Measurements from ENCODE around the gene LNX2. TPM values are rescaled to one million over a fixed set of nuclear protein-coding genes. Genes with fewer than 3 reads are reported as not detected.

LNX2 gene
- total RNA-seq, 1 experiment from 2014 or later, result 8.1 TPM

DNA sequence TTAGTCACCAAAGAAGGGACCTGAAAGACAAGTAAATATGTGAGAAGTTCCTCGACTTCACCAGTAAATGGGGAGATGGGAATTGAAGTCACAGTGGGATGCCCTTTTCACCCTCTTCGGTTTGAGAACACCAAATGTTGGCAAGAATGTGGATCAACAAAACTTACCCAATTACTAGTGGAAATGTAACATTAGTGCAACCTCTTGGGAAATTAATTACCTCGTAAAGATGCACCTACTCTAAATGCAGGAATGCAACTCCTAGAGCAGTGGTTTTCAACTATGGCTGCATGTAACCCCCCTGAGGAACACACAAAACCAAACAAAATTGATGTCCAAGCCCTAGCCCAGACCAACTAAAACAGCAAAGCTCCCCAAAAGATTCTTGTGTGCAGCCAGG, 78.1 kb downstream of the LNX2 start:
- no peaks in the 10 kb centered on the region for H3K36me3 ChIP-seq
- no peak overlapping the region for H3K4me3 ChIP-seq
- no peak for DNase-seq (ENCODE audit: low read depth in 1 of 2, low spot score in 2 of 2)
- H3K27ac ChIP-seq, result no peak overlapping the region
- no peaks in the 10 kb centered on the region for H3K27me3 ChIP-seq (replicated peaks)
- H3K9me3 ChIP-seq (replicated peaks), result no peaks in the 10 kb centered on the region
- no peaks in the 10 kb centered on the region for H3K4me1 ChIP-seq (replicated peaks)

DNA sequence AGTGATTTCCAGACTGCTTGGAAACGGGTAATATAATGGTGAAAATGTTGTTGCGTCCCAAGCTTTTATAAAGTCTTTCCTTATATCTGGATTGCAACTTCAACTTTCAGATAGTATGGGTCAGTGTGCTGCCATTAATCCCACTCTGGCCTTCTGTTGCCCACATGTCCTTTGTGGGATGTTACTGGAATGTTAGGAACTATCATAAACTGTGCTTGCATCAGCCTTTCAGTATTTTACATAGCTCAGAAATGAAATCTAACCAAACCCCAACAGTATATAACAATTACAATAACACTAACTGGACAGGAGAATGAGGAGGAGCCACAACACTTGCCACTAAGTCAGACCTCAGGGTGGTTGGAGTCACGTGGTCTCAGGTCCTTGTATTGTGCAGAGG, 78.9 kb downstream of the LNX2 start:
- Histone ChIP-seq H3K4me3 (no peak overlapping the region), H3K27me3 (replicated peaks) (no peaks in the 10 kb centered on the region)

DNA sequence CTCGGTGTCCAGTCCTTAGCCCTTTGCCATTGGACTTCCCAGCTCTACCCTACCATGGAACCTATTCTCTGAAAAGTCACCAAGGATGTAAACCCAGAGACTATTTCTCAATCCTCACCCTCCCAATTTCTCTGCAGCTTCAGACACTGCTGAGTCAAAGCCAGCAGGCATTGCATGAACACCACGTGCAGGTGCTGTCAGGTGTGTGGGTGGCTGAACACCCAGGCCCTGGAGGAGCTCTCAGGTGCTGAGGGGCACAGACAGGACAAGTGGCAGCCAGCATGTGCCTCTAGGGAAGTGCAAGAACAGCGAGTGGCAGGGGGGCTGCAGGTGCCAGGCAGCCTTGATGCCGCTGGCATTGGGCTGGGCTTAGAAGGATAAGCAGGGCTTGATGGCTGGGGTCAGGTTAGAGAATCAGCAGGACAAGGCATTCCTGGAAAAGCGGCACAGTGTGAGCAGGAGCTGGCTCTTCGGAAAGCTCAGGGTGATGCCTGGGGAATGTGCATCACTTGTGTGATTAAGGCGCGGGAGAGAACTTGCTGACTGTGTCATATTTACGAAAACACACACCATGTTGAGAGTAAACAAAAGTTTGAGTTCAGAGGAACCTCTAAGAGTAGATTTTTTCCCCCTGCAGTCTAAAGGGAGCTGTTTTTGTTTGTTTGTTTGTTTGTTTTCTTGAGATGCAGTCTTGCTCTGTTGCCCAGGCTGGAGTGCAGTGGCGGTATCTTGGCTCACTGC, 83.8 kb downstream of the LNX2 start:
- no peak for DNase-seq (ENCODE audit: low read depth in 1 of 2, low spot score in 2 of 2)
- Histone ChIP-seq H3K27ac (no peak overlapping the region), H3K9me3 (replicated peaks) (no peaks in the 10 kb centered on the region)

More for the DNA sequence above, 78.9 kb downstream of the LNX2 start:
- H3K9me3 ChIP-seq (replicated peaks), result no peaks in the 10 kb centered on the region
- H3K36me3 ChIP-seq, result no peaks in the 10 kb centered on the region
- no peak for DNase-seq (ENCODE audit: low read depth in 1 of 2, low spot score in 2 of 2)
- no peaks in the 10 kb centered on the region for H3K4me1 ChIP-seq (replicated peaks)
- no peak overlapping the region for H3K27ac ChIP-seq

DNA sequence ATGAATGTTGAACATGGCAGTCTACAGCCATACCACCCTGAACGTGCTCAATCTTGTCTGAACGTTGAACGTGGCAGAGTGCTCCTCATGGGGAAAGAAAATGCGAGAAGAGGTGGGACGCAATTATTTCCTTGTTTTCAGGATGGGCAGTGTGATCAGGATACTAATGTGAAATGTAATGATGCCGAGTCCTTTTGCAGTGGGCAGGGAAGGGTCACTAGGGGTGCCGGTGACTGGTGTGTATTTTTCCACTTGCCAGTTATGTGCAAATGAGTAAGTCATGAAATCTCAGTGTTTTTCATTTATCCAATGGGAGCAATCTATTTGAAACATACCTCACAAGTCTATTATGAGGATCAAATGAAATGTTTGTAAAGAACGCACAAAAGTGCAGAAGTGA, 84.8 kb downstream of the LNX2 start:
- H3K27ac ChIP-seq, result no peak overlapping the region
- no peaks in the 10 kb centered on the region for H3K36me3 ChIP-seq
- H3K27me3 ChIP-seq (replicated peaks), result peaks cover 3% of the 10 kb centered on the region; the same call in 1 of the 2 replicates
- H3K4me3 ChIP-seq, result no peak overlapping the region
- no peaks in the 10 kb centered on the region for H3K9me3 ChIP-seq (replicated peaks)
- no peak for DNase-seq (ENCODE audit: low read depth in 1 of 2, low spot score in 2 of 2)
- H3K4me1 ChIP-seq (replicated peaks), result no peaks in the 10 kb centered on the region

More for the DNA sequence above, 83.8 kb downstream of the LNX2 start:
- H3K27me3 ChIP-seq (replicated peaks), result peaks cover 3% of the 10 kb centered on the region; the same call in 1 of the 2 replicates
- H3K4me1 ChIP-seq (replicated peaks), result no peaks in the 10 kb centered on the region
- H3K36me3 ChIP-seq, result no peaks in the 10 kb centered on the region
- H3K4me3 ChIP-seq, result no peak overlapping the region

DNA sequence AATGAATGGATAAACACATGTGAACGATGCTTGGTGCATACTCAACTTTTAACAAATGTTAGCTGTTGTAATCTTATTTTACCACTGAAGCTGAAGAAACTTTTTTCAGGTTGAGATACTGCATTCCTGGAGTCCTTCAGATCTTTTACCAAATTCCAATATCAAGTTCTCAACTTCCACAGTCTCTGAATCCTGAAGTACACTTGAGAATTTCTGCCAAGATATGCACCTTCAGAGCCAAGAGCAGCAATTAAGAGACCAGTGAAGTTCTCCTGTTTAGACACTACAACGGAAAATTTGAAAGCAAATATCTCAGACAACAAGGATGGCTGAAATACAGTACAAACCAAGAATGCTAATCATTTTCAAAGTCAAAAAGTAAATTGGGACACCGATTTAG, 85.3 kb downstream of the LNX2 start:
- peaks cover 3% of the 10 kb centered on the region; the same call in 1 of the 2 replicates for H3K27me3 ChIP-seq (replicated peaks)
- DNase-seq (ENCODE audit: low read depth in 1 of 2, low spot score in 2 of 2), result no peak
- H3K27ac ChIP-seq, result no peak overlapping the region
- H3K36me3 ChIP-seq, result no peaks in the 10 kb centered on the region
- H3K9me3 ChIP-seq (replicated peaks), result no peaks in the 10 kb centered on the region
- H3K4me1 ChIP-seq (replicated peaks), result no peaks in the 10 kb centered on the region
- no peak overlapping the region for H3K4me3 ChIP-seq

DNA sequence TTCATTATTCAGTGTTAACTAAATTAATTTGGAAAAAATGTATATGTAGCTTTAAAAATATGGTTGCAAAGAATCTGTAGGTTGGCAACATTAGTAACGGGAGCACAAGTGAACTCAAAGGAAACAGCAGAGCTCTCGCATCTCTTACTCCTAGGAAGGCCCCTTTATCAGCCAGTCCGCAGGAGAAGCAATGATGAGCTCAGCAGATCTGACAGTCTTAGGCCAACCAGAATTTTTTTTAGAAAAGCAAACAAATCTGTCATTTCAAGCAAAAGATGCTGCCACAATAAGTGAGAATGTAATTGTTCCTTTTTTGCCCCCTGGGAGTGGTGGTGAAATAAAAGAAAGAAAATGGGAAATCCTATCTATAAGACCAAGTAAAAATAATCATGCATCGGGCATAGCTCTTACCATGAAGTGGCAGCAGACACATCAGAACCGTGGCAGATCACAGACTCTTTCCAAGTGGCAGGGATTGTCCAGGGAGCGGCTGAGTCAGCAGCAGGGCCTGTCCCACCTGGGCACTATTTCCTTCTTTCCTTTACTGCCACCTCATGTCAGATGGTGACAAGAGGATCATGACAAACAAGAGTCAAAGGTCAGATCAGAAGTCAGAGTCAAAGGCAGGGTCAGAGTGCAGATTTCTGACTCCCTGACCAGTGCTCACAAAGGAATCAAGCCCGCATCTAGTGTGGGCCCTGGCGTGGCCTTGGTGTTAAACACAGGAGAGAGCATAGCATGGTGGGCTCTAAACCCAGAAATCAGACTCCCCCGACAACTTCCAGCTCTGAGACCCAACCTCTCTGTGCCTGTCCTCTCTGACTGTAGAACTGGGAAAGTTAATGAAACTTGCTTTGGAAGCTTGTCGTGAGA, 86.0 kb downstream of the LNX2 start:
- DNase-seq (ENCODE audit: low read depth in 1 of 2, low spot score in 2 of 2), result no peak

DNA sequence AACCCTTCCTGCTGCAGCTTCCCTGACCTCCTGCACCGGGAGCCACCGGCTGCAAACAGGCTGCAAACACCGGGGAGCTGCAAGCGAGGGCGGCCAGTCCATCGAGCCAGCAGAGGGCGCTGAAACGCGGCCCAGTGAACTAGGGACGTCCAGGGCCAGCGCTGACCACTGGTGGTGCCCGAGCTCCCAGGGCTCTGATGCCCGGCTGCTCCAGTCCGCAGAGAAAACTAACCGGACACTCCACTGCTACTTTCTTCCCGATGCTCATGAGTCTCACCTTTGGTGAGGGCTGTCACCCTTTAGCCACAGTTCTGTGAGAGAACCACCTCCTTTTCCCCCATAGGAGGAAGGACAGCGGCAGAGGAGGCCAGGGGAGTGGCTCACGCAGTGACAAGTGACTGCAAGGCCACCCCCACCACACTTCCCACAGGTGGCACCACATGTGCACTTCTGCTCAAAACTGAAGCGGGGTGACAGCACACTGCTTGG, 87.1 kb downstream of the LNX2 start:
- peak; percentile 44 to 75 for DNase-seq (ENCODE audit: low read depth in 1 of 2, low spot score in 2 of 2)
- Histone ChIP-seq H3K27ac (no peak overlapping the region), H3K36me3 (no peaks in the 10 kb centered on the region), H3K4me1 (replicated peaks) (no peaks in the 10 kb centered on the region), H3K4me3 (no peak overlapping the region), H3K9me3 (replicated peaks) (no peaks in the 10 kb centered on the region), H3K27me3 (replicated peaks) (peaks cover 3% of the 10 kb centered on the region; the same call in 1 of the 2 replicates)

More for the DNA sequence above, 86.0 kb downstream of the LNX2 start:
- Histone ChIP-seq H3K9me3 (replicated peaks) (no peaks in the 10 kb centered on the region), H3K27ac (no peak overlapping the region), H3K4me1 (replicated peaks) (no peaks in the 10 kb centered on the region), H3K36me3 (no peaks in the 10 kb centered on the region), H3K27me3 (replicated peaks) (peaks cover 3% of the 10 kb centered on the region; the same call in 1 of the 2 replicates), H3K4me3 (no peak overlapping the region)

DNA sequence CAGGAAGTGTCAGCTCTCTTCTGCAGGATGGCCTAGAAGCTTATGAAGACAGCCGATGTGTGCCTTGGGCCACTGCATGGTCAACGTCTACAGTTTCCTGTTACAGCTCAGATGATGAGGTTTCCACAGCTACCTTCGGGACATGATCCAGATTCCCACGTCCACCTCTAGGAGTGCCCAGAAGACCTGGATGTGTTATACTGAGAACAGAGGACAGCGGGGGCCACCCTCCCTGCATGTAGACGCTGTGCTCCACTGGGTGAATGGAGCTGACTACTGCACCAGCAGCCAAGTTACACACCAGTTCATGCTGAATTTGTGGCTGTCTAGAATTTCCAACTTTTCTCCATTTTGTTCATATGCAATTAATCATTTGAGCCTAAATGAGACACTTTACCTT, 91.4 kb downstream of the LNX2 start:
- Histone ChIP-seq H3K36me3 (no peaks in the 10 kb centered on the region), H3K9me3 (replicated peaks) (no peaks in the 10 kb centered on the region), H3K4me3 (no peak overlapping the region), H3K4me1 (replicated peaks) (no peaks in the 10 kb centered on the region), H3K27ac (no peak overlapping the region), H3K27me3 (replicated peaks) (no peaks in the 10 kb centered on the region)
- DNase-seq (ENCODE audit: low read depth in 1 of 2, low spot score in 2 of 2), result no peak

DNA sequence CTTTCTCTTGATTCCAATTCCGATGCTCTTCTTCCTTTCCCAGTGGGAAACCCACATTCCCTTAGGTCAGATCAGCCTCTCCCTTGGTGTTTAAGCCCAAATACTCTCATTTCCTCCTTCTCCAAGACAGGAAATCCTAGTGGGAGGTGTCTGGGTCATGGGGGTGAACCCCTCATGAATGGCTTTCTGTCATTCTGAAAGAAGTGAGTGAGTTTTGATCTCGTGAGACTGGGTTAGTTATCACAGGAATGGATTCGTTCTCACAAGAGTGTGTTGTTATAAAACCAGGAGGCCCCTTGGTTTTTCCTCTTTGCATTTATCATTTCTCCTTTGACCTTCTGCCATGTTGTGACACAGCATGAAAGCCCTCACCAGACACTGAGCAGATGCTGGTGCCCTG, 93.8 kb downstream of the LNX2 start:
- Histone ChIP-seq H3K4me1 (replicated peaks) (no peaks in the 10 kb centered on the region), H3K9me3 (replicated peaks) (no peaks in the 10 kb centered on the region), H3K27me3 (replicated peaks) (no peaks in the 10 kb centered on the region), H3K36me3 (no peaks in the 10 kb centered on the region), H3K27ac (no peak overlapping the region), H3K4me3 (no peak overlapping the region)
- DNase-seq (ENCODE audit: low read depth in 1 of 2, low spot score in 2 of 2), result no peak

DNA sequence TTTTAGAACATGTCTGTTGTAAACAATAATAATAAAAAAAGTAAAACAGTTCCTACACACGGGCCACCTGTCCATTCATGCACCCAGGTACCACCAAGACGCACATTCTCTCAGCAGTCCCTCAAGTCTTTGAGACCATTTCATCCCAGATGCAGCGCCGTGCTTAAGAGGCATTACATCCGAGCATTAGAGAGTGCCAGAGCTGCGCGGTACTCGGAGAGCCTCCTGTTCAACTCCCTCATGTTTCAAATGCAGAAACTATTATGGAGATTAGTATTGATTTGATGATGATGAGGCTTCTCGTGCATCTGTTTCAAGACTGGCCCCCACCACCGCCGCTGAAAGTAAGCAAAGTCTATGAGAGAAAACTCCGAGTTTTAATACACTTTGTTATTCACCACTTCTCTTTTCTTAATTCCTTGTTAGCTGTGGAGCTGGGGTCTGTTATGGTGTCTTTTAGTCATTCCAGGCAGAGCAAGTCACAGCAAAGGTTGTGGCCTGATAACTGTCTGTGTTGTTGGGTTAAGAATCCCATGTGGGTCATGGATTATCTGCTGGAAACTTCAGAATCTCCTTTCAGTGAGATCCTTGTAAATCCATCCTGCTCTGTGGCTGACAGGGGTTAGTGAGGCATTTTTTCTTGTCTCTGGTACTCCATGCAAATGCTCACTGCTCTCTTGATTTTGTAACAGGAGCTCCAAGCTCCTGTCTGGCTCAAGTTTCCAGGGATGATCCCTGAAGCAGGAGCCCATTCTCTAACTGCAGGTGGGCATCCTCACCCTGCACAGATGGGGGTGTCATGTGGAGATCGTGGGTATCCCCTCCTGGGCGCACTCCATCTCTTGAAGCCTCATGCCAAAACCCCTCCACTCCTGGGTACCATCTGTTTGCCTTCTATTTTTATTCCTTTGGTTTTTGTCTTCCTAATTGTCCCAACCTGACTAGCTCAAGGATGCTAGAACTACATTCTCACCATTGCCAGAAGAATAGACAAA, 95.1 kb downstream of the LNX2 start:
- DNase-seq (ENCODE audit: low read depth in 1 of 2, low spot score in 2 of 2), result no peak
- Histone ChIP-seq H3K4me1 (replicated peaks) (no peaks in the 10 kb centered on the region), H3K27ac (no peak overlapping the region), H3K4me3 (no peak overlapping the region), H3K36me3 (no peaks in the 10 kb centered on the region), H3K27me3 (replicated peaks) (no peaks in the 10 kb centered on the region), H3K9me3 (replicated peaks) (no peaks in the 10 kb centered on the region)

DNA sequence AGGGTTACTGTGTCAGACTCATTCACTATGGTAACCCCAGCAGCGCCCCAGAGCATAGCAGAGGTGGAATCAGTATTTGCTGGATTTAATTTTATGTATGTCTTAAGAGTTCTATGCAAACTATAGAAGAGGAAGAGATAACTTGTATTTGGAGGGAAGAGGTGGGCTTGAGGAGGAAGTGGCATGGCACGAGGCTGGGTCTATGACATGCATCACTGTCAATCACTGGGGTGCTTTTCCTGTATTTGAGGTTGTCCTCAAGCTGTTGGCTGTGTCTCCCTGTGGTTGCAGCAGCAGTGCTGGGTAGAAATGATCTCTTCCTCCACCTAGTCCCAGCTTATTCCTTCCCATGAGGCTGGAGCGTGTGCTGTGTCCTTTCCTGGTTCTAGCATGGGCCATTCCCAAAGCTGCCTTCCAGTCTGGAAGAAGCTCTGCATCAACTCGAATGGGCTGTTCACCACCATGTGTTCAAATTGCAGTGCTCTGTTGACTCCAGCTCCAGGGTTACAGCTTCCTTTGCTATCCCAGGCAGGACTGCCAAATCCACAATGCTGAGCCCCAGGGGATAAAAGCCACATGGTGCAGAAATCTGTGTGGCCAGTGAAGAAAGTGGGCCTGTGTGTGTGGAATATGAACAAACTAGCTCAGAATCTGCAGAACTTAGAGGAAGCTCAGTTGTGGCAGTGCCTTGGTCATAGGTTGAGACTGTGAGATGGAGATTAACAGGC, 96.8 kb downstream of the LNX2 start:
- DNase-seq (ENCODE audit: low read depth in 1 of 2, low spot score in 2 of 2), result no peak
- Histone ChIP-seq H3K4me1 (replicated peaks) (no peaks in the 10 kb centered on the region), H3K27ac (no peak overlapping the region), H3K27me3 (replicated peaks) (no peaks in the 10 kb centered on the region; the same call in 1 of the 2 replicates), H3K4me3 (no peak overlapping the region), H3K9me3 (replicated peaks) (no peaks in the 10 kb centered on the region), H3K36me3 (no peaks in the 10 kb centered on the region)

DNA sequence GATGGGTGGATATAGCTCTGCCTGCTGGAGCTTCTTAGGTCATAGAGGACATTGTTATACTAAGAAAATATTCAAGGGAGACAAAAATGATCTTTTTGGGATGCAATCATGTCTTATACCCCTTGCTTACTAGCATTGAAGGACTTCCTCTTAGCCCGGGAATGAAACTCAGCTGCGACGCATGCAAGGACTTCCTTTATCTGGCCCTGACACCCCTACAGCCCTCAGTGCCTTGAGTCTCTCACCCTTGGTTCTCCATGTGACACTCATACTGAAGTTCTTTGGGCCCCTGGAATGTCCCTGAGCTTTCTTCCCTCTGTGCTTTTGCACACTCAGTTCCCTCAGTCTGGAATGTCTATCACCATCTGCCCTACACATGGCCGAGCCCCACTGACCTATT, 97.5 kb downstream of the LNX2 start:
- no peak overlapping the region for H3K4me3 ChIP-seq

More for the DNA sequence above, 97.5 kb downstream of the LNX2 start:
- H3K9me3 ChIP-seq (replicated peaks), result no peaks in the 10 kb centered on the region
- DNase-seq (ENCODE audit: low read depth in 1 of 2, low spot score in 2 of 2), result no peak
- H3K27ac ChIP-seq, result no peak overlapping the region
- no peaks in the 10 kb centered on the region for H3K4me1 ChIP-seq (replicated peaks)
- no peaks in the 10 kb centered on the region; the same call in 1 of the 2 replicates for H3K27me3 ChIP-seq (replicated peaks)
- H3K36me3 ChIP-seq, result no peaks in the 10 kb centered on the region
